ENCODE results near the gene CAMK2D. TPM values are rescaled to one million over a fixed set of nuclear protein-coding genes. Genes with fewer than 3 reads are reported as not detected.

Gene CAMK2D
- total RNA-seq, 2 experiments from 2014 or later, result 61.5 to 62.3 TPM

DNA sequence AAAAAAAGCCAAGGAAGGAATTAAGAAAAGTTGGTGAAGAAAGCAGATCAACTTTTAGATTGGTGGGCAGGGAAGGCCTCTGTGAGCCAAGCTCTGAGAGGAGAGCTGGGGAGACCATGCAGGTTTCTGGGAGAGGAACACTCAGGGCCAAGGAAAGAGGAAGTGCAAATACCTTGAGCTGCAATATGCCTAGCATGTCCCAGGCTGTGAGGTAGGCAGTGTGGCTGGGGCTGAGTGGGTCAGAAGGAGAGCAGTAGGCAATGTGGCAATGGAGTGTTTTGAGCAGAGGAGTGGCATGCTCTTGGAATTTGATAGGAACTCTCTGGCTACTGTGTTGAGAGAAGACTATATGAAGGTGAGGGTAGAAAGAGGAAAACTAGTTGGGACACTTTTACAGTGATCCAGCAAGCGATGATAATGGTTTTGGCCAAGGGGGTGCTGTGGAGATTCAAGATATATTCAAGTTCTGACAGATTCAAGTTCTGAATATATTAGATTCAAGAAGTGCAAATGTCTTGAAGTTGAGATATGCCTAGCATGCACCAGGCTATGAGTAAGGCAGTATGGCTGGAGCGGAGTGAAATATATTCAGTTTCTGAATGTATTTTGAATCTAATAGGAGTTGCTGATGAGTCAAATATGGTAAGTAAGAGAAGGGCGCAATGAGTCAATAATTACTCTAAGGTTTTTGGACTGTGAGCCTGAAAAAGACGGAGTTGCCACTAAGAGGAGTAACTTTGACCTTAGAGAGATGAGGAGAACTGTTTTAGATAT is 172.5 kb downstream of the CAMK2D start:
- CTCF ChIA-PET, result no interaction called here

DNA sequence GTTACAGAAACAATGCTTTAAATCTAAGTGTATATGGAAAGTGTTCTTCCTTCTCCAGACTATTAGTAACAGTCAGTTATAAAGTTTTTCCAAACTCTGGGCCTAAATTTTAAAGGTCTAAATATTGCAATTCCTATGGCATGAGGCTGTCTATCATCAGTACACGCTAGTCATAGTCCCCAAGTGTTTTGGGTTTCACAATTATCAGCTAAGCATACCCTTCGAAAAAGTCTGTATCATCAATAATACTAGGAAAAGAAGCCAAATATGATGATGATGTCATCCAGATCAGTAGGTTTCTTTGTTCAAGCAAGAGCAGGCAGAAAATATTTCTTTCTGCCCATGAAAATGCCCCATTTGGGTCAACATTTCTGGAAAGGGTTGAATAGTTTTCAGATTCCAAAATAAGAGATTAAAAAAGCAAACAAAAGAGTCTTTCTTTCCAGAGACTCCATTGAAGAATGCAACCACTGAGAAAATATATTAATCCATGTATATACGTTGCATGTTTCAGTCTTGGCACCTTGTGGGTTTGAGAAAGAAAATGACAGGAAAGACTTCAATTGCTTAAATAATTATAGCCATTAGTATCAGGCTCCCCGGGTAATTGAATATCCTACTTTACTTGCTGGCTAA is 173.8 kb downstream of the CAMK2D start:
- CTCF ChIA-PET, result no interaction called here
- POLR2A ChIA-PET, result no interaction called here

More for the DNA sequence above, 172.5 kb downstream of the CAMK2D start:
- POLR2A ChIA-PET, result no interaction called here

DNA sequence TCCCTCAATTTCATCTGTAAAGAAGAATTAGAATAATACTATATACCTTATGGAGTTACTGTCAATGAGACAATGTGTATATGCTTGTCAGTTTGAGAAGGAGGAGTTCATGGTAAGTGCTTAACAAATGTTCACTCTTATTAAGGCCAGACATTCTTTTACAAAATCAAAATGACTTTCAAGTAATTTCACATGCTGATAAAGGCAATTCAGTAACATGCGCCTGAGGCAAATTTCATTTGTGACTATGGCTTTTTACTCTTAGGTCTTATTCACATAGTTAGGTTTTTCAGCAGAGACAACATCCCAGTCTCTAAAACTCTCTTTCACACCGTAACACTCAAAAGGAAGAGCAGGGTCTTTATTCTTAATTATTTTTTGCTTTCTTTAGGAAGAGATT is 174.4 kb downstream of the CAMK2D start:
- ChIA-PET CTCF (no interaction called here), POLR2A (no interaction called here)

DNA sequence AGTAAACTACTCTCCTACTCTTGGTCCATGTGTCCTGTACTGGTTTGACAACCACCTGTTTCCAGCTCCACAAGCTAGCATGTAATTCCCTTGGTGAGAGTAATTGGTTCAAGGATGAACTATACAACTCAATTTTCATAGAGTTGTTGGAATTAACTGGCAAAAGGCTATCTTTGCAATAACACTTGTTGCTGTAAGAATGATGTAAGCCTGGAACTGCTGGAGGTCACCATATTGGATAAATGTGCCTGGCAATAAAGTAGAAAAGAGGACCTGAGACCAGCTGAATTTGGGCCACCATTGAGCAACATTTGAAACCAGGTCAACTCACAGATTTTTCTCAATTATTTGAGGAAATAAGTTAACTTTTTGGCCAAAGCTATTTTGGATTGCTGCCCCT is 175.5 kb downstream of the CAMK2D start:
- ChIA-PET CTCF (no interaction called here), POLR2A (no interaction called here)

DNA sequence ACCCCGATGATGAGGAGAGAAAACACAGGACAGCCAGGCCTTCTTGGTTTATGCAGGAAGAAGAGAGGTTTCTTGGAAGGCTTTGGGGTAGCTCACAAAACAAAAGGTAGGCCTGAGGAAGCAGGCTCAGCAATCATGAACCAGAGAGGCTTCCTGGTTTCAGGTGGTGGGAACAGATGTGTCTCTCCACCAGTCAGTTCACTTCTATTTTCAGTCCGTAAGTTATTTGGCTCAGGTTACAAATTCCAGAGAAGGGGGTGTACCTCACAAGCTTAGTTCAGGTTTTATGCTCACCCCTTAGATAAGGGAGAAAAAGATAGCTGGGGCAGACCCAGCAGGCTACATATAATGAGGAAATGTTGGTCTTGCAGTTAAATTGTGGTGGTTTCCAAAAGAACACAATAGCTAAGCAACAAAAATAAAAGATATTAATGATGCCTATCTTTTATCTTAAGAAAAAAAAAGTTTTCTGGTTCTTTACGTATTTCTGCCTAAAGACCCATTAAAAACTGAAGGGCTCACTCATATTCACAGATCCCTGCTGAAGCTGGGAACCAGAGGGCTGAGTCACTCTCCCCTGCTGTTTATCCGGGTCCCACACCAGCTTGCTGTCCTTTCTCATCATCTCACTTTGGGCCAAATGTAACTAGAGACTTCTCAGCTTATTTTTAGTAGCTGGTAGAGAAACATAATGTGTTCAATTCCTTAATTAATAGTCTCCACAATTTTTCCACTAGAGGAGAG is 177.0 kb downstream of the CAMK2D start:
- ChIA-PET CTCF (no interaction called here), POLR2A (no interaction called here)

DNA sequence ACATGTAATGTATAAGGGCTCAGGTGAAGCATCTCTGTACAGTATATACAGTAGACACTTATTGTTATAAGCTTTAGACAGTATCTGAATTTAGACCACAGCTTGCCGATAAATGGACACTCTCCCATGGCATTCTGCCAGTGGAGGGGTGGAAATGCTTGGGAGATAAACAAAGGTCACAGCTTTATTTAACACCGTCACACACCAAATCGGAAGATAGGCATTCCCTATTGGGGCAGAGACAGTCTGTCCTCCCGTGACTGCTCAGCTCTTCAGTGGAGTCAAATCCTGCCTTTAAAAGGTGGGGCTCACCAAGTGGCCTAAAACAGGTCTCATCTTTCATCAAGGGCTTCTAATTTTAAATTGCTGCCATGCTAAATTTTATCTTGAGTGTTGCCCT is 178.8 kb downstream of the CAMK2D start:
- ChIA-PET CTCF (no interaction called here), POLR2A (no interaction called here)

DNA sequence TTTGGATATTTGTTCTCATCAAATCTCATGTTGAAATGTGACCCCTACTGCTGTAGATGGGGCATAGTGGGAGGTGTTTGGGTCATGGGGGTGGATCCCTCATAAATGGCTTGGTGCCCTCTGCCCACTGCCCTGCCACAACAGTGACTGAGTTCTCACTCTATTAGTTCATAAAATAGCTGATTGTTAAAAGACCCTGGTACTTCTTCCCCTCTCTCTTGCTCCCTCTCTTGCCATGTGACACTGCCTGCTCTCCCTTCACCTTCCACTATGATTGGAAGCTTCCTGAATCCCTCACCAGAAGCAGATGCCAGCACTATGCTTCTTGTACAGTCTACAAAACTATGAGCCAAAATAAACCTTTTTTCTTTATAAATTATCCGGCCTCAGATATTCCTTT is 182.2 kb downstream of the CAMK2D start:
- ChIA-PET CTCF (no interaction called here), POLR2A (no interaction called here)

DNA sequence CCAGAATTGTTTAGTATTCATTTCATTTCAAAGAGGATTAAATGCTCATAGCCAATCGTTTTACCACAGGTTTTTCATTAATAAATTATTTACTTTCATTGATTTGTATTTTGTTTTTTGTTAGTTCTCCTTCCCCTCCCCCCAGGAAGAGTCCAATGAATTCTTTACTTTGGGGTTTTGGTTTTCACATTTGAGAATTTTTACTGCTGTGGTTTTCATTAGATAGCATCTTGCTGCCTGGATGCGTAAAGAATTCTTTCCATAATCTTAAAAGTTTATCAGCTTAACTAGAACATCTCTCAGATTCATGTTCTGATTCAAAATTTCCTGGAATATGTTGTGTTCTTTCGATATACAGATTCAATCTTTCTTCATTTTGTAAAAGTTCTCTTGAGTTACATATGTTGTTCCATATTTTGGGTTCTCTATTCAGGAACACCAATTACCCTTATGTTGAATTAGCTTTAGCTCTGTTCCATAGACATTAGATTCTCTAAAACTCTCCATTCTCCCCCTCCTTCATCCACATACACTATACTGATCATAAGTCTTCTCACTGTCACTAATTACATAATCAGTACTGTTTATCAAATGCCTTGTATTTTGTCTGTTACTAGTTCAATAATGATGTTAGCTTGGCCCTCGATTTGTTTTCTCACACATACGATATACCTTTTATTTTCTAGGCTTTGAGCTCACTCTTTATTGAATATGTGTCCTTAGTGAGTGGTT is 184.4 kb downstream of the CAMK2D start:
- ChIA-PET POLR2A (no interaction called here), CTCF (interaction anchor here (0.6 kb wide), 1 partner anchor 119 kb away, joined by 3 read pairs; no protein-coding TSS in a partner anchor)

DNA sequence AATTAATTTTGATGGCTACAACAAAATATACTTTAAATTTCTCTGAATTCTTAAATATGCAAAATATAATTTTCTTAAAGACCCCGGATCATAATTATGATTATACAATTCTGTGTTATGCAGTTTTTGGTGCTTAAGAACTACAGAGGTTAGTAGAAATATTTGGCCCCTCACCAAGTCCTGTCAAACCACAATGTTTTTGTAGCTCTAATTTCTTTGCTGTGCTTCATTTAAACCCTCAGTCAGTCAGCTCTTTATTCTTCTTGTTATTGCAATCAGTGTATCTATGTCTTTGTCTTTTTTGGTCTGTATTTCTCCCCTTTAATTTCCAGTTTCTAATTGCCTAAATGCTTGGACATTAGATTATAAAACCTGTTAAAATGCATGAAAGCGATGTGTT is 186.1 kb downstream of the CAMK2D start:
- POLR2A ChIA-PET, result no interaction called here
- CTCF ChIA-PET, result no interaction called here

DNA sequence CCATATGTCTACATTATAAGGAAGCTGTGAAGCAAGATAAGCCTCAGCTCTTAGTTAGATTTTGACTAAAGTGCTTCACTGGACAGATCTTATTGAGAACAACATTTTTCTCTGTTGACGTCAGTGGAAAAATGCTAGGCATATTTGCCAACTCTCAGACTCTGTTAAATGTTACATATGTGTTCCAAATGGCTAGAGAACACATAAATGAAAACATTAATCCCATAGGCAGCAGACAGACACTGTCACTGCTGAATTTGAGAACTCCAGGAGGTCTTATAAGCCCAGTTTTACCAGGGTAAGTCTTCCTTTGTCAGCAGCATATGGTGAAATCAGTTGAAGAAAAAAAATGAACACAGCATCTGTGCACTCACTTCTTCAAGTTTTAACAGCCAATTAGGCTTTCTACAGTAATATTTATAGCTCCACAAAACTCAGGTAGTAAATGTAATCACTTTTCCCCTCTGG is 186.9 kb downstream of the CAMK2D start:
- ChIA-PET POLR2A (no interaction called here), CTCF (no interaction called here)

DNA sequence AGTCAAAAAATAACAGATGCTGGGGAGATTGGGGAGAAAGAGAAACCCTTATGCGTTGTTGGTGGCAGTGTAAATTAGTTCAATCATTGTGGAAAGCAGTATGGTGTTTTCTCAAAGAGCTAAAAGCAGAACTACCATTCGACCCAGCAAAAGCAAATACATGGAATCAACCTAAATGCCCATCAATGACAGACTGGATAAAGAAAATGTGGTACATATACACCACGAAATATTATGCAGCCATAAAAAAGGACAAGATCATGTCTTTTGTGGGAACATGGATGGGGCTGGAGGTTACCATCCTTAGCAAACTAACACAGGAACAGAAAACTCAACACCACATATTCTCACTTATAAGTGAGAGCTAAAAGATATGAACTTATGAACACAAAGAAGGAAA is 188.9 kb downstream of the CAMK2D start:
- ChIA-PET CTCF (no interaction called here), POLR2A (no interaction called here)

DNA sequence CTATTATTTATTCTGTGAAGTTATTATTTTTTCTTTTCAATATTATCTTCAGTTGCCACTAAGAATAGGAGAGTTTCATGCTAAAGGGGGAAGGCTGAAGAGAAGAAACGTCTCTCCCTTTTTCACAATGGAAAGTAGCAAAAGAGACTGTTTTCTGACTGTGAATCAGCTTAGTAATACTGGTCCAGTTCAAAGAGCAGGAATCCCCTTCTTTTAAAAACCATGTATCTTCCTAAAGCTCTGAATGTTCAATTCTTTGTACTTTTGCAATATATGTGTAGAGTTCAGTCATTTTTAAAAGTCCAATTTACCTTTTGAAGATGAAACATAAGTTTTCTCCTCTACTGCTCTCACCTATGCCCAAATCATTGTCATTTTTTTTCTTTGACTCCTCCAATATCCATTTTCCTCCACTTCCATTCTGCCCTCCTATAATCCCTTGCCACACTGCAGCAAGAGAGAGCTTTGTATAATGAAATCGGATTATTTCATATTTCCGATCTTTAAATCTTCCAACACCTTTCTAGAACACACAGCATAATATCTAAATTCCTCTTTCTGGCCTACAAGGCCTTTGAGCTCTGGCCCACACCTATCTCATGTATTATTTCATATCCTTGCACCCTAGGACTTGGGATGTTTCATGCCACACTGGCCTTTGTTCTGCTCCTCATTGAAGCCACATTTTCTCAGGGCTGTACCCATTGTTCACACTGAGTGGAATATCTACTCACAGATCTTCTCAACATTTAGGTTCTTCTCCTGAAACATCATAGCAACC is 195.3 kb downstream of the CAMK2D start:
- POLR2A ChIA-PET, result no interaction called here
- CTCF ChIA-PET, result interaction anchor here (0.9 kb wide), 1 partner anchor 18 kb away, joined by 3 read pairs; no protein-coding TSS in a partner anchor

DNA sequence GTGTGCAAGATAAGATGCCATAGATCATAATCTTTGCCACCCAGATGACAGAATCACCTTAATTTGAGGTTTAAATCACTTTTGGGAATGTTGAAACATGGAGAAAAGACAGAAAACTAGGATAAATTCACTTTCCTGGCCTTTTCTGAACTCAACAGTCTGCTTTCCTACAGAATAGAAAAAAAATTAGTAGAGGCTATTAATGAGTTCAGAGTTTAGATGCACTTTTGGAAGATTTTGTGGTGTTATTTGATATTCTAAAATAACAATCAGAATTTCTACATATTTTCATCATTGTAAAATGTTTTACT is 195.9 kb downstream of the CAMK2D start:
- ChIA-PET POLR2A (no interaction called here), CTCF (interaction anchor here (0.7 kb wide), 1 partner anchor 1148 kb away, joined by 3 read pairs; no protein-coding TSS in a partner anchor)

DNA sequence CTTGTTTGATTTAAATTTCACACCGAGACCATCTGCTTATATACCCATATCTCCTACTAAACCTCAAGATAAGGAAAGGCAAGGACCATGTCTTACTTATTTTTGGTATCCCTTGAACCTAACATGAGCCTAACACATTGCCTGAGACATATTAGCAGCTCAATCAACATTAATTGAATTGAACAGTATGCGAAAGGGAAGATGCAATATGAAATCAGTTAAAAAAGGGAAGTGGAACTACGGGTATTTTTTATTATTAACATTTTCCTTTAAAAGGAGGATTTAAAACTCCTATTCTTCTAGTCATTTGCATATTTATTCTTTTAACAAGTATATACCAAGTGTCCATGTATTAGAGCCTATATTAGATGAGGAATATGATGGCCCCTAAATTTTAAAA is 197.0 kb downstream of the CAMK2D start:
- ChIA-PET CTCF (interaction anchor here (1.1 to 1.3 kb wide), 2 partner anchors 17 to 203 kb away, joined by 3 to 4 read pairs; no protein-coding TSS in a partner anchor), POLR2A (interaction anchor here (0.6 kb wide), 1 partner anchor 30 kb away, joined by 3 read pairs; no protein-coding TSS in a partner anchor)

DNA sequence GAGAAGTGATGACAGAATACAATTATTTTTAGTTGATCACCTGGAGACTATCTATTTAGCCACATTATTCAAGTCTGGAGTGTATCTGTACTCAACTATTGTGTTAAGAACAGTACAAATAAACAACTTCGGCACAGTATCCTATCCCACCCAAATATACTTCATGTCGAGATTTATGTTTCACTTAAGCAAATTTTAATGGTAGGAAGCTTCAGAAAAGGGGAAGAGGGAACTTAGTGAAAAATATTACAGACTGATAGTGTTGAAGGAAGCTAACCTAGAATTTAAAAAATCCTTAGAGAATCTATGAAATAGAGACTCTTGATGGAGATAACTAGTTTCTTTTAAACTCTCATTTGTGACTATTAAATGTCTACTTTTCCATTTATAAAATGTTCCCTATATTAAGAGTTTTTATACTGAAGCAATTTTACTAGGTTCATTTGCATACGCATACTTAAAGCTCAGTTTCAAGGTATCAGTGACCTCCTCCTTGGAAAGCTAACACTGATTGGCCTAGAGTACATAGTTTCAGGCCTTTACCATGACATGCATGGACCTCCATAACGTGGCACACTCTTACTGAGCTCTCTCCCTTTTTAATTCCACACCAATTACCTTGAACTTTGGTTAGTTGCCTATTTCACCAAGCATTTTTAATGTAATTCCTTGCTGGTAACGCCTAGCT is 197.7 kb downstream of the CAMK2D start:
- ChIA-PET CTCF (interaction anchor here (1.1 to 1.3 kb wide), 2 partner anchors 16 to 204 kb away, joined by 3 to 4 read pairs; no protein-coding TSS in a partner anchor), POLR2A (no interaction called here)

DNA sequence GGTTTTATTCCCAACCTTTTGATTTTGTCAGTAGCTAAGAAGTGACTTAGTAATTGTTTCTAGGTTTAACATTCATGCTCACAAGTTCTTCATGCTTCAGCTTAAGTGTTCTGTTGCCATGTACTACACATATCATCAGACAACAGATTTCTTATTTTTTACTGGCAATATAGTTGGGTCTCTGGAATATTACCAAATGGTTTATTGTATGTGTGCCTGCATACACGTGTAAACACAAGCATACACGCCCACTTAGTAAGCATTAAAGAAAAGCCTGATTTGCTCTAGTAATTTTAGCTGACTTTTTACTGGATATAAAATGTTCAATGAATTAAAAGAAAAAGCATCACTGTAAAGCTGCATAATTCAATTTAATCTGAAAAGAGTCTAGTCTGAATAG is 199.8 kb downstream of the CAMK2D start:
- CTCF ChIA-PET, result interaction anchor here (1.4 kb wide), 1 partner anchor 14 kb away, joined by 4 read pairs; no protein-coding TSS in a partner anchor
- POLR2A ChIA-PET, result no interaction called here

DNA sequence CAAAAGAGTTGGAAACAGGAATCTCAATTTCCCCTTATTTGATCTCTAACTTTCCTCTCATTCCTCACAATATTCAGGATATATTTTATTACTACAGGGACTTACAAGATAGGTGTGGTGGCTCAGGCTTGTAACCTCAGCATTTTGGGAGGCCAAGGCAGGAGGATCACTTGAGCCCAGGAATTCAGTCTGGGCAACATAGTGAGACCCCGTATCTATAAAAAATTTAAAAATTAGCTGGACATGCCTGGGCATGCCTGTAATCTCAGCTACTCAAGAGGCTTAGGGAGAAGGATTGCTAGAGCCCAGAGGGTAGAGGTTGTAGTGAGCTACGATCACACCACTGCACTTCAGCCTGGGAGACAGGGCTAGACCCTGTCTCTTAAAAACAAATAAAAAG is 200.4 kb downstream of the CAMK2D start:
- CTCF ChIA-PET, result interaction anchor here (1.4 kb wide), 1 partner anchor 13 kb away, joined by 4 read pairs; no protein-coding TSS in a partner anchor
- POLR2A ChIA-PET, result no interaction called here

DNA sequence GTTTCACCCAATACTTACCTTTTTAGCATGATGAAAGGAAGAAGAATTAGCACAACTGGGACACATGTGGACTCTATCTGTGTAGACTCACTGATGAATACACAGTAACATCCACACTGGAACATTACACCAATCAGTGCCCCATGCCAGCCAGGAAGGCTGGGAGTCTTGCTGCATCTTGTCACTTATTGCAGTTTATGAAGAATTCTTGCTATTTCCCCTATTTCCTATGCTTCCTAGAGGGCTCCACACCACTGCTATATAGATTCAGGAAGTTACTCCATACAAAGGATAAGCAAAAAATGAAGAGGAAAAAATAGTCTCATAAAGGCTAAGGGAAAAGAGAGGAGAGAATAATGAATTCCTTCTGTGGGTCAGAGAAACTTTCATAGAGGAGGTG is 201.0 kb downstream of the CAMK2D start:
- CTCF ChIA-PET, result interaction anchor here (1.4 kb wide), 1 partner anchor 13 kb away, joined by 4 read pairs; no protein-coding TSS in a partner anchor
- POLR2A ChIA-PET, result interaction anchor here (0.6 kb wide), 1 partner anchor 76 kb away, joined by 3 read pairs; no protein-coding TSS in a partner anchor
